Measurements from ENCODE around the gene EPHB1.

The EPHB1 gene

GRCh38 chr3:134809427-134810051 is 14.5 kb downstream of the EPHB1 start:
- ATAC-seq (ENCODE audit: low read depth) (no peak), DNase-seq (ENCODE audit: low spot score) (no peak)
- Histone ChIP-seq H3K4me3 (ENCODE audit: severe bottlenecking) (no peak overlapping the region), H3K36me3 (ENCODE audit: low read depth) (no peaks in the 10 kb centered on the region), H3K4me1 (ENCODE audit: insufficient read depth, poor library complexity, severe bottlenecking) (no peaks in the 10 kb centered on the region), H3K27ac (ENCODE audit: poor library complexity, severe bottlenecking) (no peak overlapping the region), H3K27me3 (ENCODE audit: insufficient read depth, poor library complexity, severe bottlenecking) (no peaks in the 10 kb centered on the region), H3K9me3 (ENCODE audit: severe bottlenecking) (no peaks in the 10 kb centered on the region)
- TF ChIP-seq CTCF (IDR thresholded peaks at IDR 0.05; ENCODE audit: poor library complexity, severe bottlenecking) = no peak

- TF ChIP-seq CTCF (IDR thresholded peaks at IDR 0.05; ENCODE audit: poor library complexity, severe bottlenecking) = no peak
- no peaks in the 10 kb centered on the region for H3K9me3 ChIP-seq (ENCODE audit: severe bottlenecking)
- H3K4me1 ChIP-seq (ENCODE audit: insufficient read depth, poor library complexity, severe bottlenecking) = no peaks in the 10 kb centered on the region
- DNase-seq (ENCODE audit: low spot score) (no peak), ATAC-seq (ENCODE audit: low read depth) (no peak)
- no peak overlapping the region for H3K4me3 ChIP-seq (ENCODE audit: severe bottlenecking)
- no peak overlapping the region for H3K27ac ChIP-seq (ENCODE audit: poor library complexity, severe bottlenecking)
- no peaks in the 10 kb centered on the region for H3K27me3 ChIP-seq (ENCODE audit: insufficient read depth, poor library complexity, severe bottlenecking)
- no peaks in the 10 kb centered on the region for H3K36me3 ChIP-seq (ENCODE audit: low read depth)
Observed at GRCh38 chr3:134810052-134810435, 15.0 kb downstream of the EPHB1 start.

GRCh38 chr3:134810850-134811249 is 15.8 kb downstream of the EPHB1 start:
- TF ChIP-seq CTCF (IDR thresholded peaks at IDR 0.05; ENCODE audit: poor library complexity, severe bottlenecking) = no peak
- no peaks in the 10 kb centered on the region for H3K27me3 ChIP-seq (ENCODE audit: insufficient read depth, poor library complexity, severe bottlenecking)
- no peaks in the 10 kb centered on the region for H3K9me3 ChIP-seq (ENCODE audit: severe bottlenecking)
- H3K4me3 ChIP-seq (ENCODE audit: severe bottlenecking) = no peak overlapping the region
- ATAC-seq (ENCODE audit: low read depth) = no peak
- H3K27ac ChIP-seq (ENCODE audit: poor library complexity, severe bottlenecking) = no peak overlapping the region
- no peaks in the 10 kb centered on the region for H3K4me1 ChIP-seq (ENCODE audit: insufficient read depth, poor library complexity, severe bottlenecking)
- no peak for DNase-seq (ENCODE audit: low spot score)
- no peaks in the 10 kb centered on the region for H3K36me3 ChIP-seq (ENCODE audit: low read depth)

GRCh38 chr3:134813618-134814017 is 18.6 kb downstream of the EPHB1 start:
- no peak overlapping the region for H3K27ac ChIP-seq (ENCODE audit: poor library complexity, severe bottlenecking)
- ATAC-seq (ENCODE audit: low read depth) = no peak
- no peaks in the 10 kb centered on the region for H3K4me1 ChIP-seq (ENCODE audit: insufficient read depth, poor library complexity, severe bottlenecking)
- H3K9me3 ChIP-seq (ENCODE audit: severe bottlenecking) = no peaks in the 10 kb centered on the region
- H3K36me3 ChIP-seq (ENCODE audit: low read depth) = no peaks in the 10 kb centered on the region
- DNase-seq (ENCODE audit: low spot score) = no peak
- no peak for TF ChIP-seq CTCF (IDR thresholded peaks at IDR 0.05; ENCODE audit: poor library complexity, severe bottlenecking)
- H3K27me3 ChIP-seq (ENCODE audit: insufficient read depth, poor library complexity, severe bottlenecking) = no peaks in the 10 kb centered on the region
- H3K4me3 ChIP-seq (ENCODE audit: severe bottlenecking) = no peak overlapping the region

- no peaks in the 10 kb centered on the region for H3K36me3 ChIP-seq (ENCODE audit: low read depth)
- DNase-seq (ENCODE audit: low spot score) (no peak), ATAC-seq (ENCODE audit: low read depth) (no peak)
- H3K27me3 ChIP-seq (ENCODE audit: insufficient read depth, poor library complexity, severe bottlenecking) = no peaks in the 10 kb centered on the region
- H3K27ac ChIP-seq (ENCODE audit: poor library complexity, severe bottlenecking) = no peak overlapping the region
- no peaks in the 10 kb centered on the region for H3K9me3 ChIP-seq (ENCODE audit: severe bottlenecking)
- no peak for TF ChIP-seq CTCF (IDR thresholded peaks at IDR 0.05; ENCODE audit: poor library complexity, severe bottlenecking)
- H3K4me3 ChIP-seq (ENCODE audit: severe bottlenecking) = no peak overlapping the region
- H3K4me1 ChIP-seq (ENCODE audit: insufficient read depth, poor library complexity, severe bottlenecking) = no peaks in the 10 kb centered on the region
Observed at GRCh38 chr3:134815519-134815918, 20.5 kb downstream of the EPHB1 start.
